HG03520 (cell line): Measurements from ENCODE around the gene HS3ST5.
"Not testable (repeated sequence)": the region's sequence is repeated elsewhere in the genome, so short reads cannot be mapped to it uniquely, and the experiment has no call there.

Experiments used
- ATAC-seq: cut with Tn5 transposase; IDR thresholded peaks from one replicate; pipeline ENCODE4 v1.9.1; 2021; ENCODE audit warnings: mild to moderate bottlenecking, moderate library complexity; ENCODE audit not compliant: unreplicated experiment

The HS3ST5 gene

GRCh38 chr6:114339706-114340105, 3.1 kb downstream of the HS3ST5 start:
- ATAC-seq, result no peak

DNA sequence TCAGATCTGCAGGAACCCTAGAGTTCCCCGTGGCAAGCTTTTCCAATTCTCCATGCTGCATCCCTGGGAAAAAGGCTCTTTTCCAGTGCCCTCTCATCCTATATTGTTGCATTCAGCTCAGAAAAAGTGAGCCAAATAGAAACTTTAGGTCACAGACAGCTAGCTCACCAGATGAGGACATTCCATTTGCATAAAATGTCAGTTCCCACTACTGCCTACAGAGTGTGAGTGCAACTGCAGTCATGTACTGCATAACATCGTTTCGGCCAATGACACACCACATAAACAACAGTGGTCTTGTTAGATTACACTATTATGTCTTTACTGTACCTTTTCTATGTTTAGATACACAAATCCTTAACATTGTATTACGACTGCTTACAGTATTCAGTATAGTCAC, 8.6 kb downstream of the HS3ST5 start:
- peak; percentile 75 for ATAC-seq

DNA sequence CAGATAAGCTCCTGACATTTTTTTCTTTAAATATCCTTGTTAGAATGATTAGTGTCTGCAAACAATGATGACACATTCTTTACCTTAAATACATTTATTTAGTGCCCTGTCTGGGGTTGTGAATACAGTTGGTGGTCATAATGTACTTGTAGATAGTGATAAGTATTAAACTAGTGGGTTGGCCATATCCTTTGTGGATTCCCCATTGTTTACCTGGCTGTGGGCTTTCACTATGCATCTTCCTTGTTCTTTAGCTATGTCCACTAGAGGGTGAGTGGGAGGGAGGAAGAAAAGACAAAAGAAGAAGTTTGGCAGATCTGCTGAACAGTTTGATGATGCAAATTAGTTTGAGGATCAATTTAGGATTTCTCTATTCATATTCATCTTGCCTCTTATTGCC, 15.7 kb downstream of the HS3ST5 start:
- no peak for ATAC-seq

GRCh38 chr6:114323784-114324183, 19.0 kb downstream of the HS3ST5 start:
- ATAC-seq, result no peak

DNA sequence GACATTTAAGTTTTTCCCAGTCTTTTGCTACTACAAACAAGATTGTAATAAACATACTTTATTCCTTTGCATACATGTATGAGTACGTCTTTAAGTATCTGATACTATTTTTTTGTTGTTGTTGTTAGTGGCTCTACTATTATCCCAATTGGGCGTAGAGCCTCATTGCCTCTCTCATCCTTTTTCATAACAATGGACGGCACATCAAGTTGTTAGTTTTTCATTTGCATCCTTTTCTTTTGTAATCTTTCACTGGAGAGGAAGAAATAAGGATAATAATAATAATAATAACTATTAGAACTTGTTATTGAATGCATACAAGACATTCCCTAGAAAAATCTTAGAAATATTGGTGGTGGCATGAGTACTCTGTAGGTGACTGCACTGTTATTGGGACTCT, 23.1 kb downstream of the HS3ST5 start:
- ATAC-seq, result no peak

GRCh38 chr6:114315831-114316595, 26.8 kb downstream of the HS3ST5 start:
- ATAC-seq, result no peak

DNA sequence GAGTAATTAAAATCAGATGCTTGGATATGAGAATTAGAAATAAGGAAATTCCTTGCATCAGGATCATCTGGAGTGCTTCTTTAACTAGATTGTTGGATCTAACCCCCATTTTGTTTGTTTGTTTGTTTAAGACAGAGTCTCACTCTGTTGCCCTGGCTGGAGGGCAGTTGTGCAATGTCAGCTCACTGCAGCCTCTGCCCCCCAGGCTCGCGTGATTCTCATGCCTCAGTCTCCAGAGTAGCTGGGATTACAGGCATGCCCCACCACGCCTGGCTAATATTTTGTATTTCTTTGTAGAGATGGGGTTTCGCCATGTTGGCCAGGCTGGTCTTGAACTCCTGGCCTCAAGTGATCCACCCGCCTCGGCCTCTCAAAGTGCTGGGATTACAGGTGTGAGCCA, 29.0 kb downstream of the HS3ST5 start:
- not testable (repeated sequence) for ATAC-seq

- ATAC-seq, result peak; percentile 87
Measured at GRCh38 chr6:114312931-114313330, 29.9 kb downstream of the HS3ST5 start.

DNA sequence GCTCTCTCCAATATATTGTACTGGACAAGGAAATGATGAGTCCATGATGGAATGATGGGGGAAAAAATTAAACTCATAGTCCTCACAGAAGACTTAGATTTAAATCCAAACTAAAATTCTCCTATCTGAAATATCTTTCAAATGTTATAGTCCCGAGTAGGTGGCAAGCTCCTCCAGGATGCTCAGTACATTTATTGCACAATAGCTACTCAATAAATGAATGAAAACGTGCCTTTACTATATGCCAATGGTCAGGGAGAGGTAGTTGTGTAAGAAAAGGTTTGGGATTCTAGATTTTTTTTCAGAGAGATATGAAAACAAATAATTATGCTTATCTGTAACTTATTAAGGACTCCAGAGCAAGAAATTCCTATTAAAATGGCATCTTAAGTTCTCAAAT, 32.8 kb downstream of the HS3ST5 start:
- no peak for ATAC-seq

- ATAC-seq, result no peak
Measured at GRCh38 chr6:114304304-114304887, 38.4 kb downstream of the HS3ST5 start.

DNA sequence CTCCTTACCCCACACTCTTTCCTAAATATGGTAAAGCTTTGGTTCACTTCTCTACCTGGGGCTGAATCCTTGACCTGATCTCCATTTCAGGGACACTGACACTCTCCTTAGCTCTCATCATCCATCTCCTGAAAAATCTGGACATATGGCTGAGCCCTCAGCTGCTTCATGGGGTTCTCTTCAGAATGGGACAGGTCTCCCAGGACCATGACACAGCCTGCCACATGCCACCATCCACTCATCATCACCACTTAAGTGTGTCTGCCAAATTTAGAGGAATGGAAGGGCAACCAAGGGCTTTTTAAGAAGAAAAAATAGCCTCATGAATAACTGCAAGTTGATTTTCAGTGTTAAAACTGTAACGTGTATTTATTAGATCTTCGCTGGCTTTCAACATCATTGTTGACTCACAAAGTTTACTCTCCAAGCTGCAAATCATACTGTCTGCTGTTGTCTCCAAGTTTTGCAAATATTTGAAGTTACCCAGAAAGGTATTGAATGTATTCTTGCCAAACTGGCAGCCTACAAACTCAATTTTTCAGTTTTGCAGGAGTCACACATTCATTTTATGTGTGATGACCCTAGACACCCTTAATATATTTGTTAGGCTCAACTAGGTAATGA, 41.1 kb downstream of the HS3ST5 start:
- ATAC-seq, result no peak

DNA sequence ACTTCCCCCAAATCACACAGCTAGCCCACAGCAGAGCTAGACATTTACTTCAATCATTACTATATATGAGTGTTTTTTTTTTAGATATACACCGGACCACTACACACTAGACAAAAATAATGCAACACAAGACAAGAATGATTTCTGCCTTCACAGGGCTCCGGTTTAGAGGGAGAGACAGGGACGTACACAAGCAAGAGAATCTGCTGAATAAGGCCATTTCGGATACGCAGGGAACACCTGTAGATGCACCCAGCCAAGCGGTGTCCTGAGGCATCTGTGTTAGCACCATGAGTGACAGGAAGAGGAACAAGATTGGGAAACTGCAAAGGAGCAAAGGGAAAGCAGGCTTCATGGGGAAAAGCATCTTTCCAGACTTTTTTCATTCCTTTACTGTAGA, 45.7 kb downstream of the HS3ST5 start:
- ATAC-seq, result no peak

- no peak for ATAC-seq
Measured at GRCh38 chr6:114292431-114292830, 50.4 kb downstream of the HS3ST5 start.

GRCh38 chr6:114291428-114291827, 51.4 kb downstream of the HS3ST5 start:
- ATAC-seq, result no peak

DNA sequence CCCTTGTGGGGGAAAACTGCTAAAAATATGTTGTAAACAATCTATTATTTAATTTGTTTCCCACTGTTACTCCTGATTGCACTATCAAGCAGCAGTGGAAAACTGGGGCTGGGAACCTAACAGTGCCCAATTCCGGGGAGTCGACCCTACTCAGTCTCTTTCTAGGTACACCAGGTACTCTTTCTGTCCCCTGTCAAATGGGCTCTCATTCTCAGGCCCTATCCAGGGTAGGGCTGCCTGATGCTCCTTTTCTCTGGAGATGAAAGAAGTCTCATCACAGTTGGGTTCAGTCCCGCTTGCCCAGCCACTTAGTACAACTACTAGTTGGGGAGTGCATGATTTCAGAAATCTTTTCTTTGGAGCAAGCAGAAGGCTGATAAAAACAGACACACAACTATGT, 52.0 kb downstream of the HS3ST5 start:
- no peak for ATAC-seq

DNA sequence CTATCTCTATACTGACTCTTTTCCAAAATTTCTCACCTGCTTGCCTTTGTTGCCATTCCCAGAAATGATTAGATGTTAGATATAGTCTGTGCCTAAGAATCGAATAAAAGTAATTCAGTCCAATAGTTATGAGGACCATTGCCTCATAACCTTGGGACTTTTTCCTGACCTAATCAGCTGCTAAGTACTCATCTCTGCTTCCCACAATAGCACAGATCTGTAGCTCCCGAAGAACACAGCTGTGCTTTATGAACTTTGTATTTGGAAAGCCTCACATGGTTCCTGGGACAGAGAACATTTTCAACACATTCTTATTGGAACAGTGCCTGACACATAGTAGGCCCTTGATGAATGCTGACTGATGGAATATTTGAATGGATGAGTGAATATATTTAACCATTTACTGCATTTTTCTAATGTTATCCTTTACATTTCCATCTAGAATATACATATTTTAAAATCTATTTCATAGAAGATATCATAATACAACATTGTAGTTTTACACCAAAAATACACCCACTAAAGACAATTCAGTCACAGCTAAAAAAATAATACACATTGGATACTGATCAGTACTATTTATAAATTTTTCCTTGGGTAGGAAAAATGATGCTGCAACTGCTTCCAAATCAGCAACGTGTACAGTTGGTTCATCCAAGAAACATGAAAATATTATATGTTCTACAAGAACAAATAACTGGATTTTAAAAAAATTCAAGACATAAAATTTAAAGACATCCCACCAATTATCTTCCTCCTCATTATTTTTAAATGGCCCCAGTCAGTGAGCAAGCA, 53.9 kb downstream of the HS3ST5 start:
- ATAC-seq, result no peak

DNA sequence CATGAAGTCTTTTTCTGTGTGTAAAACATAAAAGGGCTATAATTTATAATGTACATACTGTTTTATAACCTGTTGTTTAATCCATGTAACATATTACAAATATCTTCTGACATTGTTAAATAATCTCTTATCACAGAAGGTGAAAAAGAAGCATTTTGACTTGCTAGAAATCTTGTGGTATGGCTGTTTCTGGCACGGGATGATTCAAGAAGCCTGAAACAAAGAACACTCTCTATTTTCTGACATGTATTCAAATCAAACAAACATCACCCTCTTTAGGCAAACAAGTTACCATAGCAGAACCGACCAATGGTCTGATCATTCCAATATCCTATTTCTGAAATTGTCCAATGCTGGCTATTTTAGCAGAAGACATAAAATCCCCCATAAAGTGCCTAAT, 55.4 kb downstream of the HS3ST5 start:
- no peak for ATAC-seq

GRCh38 chr6:114286211-114286610, 56.6 kb downstream of the HS3ST5 start:
- no peak for ATAC-seq

DNA sequence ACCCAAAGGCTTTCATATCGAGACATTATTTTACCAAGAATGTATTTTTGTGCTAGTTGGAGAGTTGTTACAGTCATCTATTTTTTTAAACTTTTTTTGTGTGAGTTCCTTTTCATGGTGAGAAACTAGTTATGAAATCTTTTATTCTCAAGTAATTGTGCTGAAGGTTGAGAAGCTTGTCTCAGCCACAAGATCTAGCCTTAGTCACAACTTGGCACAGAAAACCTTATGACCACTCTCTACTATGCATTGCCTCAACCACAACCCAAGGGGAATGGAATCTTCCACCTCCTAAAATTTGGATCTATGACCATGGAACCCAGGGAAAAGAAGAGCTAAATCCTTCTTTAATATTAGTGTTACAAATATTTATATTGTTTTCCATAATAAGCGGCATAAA, 58.5 kb downstream of the HS3ST5 start:
- no peak for ATAC-seq

DNA sequence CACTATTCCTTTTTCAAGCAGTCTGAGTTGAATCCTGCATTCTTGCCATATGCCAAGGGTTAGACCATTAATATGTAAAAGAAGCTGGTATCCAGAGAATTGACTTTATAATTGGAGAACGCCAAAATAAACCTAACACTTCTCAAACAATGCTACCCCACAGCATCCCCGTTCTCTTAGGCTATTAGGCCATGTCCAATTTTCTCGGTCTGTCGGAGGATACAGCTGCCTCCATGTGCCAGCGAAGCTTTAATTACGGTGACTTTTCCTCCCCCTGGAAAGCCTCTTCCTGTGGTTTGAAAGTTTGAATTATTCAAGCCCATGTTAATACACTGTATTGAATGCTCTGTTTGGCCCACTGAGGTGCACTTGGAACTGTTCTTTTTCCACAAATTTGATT, 60.5 kb downstream of the HS3ST5 start:
- no peak for ATAC-seq

- ATAC-seq, result no peak
Measured at GRCh38 chr6:114281496-114281895, 61.3 kb downstream of the HS3ST5 start.
